Stimulated activated CD4-positive, alpha-beta T cell treated with anti-CD3 and anti-CD28 coated beads, Interleukin-2, amount 100 ng/mL, for 48 hours (primary cell): Measurements from ENCODE around the gene PDE4A.

Experiments
- DNase-seq, 2 donors: peaks; one replicate each; pipeline ENCODE4 v3.0.0-alpha.2; 2020

PDE4A gene

DNA sequence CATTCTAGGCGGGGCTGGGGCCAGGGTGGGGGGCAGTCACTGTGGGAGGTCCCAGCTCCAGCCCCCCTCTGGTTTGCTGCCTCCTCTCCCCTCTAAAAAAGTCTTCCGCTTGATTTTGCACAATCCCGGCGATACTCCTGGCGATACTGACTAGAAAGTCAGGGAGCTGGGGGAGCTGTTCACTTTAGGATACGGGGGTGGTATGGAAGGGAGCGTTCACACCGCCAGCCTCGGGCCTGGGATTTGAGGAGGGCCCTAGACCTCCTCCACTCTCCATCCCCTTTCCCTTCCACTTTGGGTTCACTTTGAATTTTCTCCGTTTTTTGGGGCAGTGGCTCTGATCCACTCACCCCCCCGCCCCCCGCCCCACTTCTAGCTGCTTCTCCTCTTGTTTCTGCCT is 47.8 kb downstream of the PDE4A start:
- DNase-seq, result no peak

DNA sequence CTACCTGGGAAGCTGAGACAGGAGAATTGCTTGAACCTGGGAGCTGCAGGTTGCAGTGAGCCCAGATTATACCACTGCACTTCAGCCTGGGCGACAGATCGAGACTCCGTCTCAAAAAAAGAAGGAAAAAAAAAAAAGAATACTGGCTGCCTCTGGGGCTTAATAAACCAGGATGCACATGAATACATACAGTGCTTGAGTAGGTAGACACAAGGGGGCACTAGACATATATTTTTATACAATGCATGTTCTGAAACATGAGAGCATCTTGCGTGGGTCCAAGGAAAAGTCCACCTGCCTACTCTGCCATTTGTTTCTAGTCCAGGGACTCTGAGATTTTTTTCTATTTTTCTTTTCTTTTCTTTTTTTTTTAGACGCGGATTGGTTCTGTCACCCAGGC is 51.6 kb downstream of the PDE4A start:
- DNase-seq, result no peak

DNA sequence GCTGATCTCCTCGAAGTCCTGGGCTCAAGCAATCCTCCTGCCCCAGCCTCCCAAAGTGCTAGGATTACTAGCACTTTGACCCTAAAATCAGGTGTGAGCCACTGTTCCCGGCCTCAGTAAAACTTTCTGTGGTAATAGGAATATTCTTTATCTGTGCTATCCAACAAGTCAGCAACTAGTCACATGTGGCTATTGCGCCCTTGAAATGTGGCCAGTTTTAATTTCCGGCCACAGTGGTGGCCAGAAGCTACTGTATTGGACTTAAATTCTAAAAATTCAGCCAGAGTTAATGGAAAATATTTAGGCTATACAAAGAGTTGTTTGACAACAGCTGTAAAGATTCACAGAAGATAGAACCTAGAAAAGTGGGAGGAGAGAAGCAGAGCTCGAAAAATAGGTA is 52.9 kb downstream of the PDE4A start:
- DNase-seq, result no peak

DNA sequence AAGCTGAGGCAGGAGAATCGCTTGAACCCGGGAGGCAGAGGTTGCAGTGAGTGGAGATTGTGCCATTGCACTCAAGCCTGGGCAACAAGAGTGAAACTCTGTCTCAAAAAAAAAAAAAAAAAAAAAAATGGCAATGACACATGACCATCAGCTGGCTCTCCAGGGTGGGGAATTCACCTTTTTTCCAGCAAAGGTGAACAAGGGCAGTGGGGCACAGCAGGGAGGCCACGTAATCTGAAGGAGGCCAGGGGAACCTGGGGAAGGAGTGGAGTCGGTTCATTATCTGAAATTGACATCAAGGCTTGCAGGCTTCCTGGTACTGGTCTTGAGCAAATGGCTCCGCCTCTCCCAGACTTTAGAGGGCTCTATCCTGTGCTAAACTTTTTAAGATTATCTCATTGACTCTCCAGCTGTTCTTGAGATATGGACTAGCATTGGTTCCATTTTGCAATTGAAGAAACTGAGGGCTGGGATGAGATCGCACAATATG is 54.7 kb downstream of the PDE4A start:
- DNase-seq, result no peak

DNA sequence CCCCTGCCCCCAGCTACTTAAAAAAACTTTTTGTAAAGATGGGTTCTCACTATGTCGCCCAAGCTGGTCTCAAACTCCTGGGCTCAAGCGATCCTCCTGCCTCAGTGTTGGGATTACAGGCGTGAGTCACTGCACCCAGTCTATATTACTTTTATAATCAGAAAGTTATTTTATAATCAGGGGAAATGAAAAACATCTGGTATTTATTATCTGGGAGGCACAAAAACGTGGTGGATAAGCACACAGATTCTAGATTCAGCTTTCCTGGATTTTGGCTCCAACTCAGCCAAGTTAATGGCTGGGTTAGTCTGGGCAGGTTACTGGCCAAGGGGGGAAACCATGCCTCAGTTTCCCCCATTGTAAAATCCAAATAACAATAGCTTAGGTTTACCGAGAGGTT is 58.1 kb downstream of the PDE4A start:
- no peak for DNase-seq

- peak; percentile 77 to 83 for DNase-seq
Observed at GRCh38 chr19:10478903-10479384, 58.6 kb downstream of the PDE4A start.

GRCh38 chr19:10486551-10486950 is 66.2 kb downstream of the PDE4A start:
- no peak for DNase-seq

GRCh38 chr19:10491472-10492047 is 71.2 kb downstream of the PDE4A start:
- DNase-seq, result no peak

GRCh38 chr19:10497371-10497770 is 77.0 kb downstream of the PDE4A start:
- DNase-seq, result no peak

- DNase-seq, result no peak
Observed at GRCh38 chr19:10499550-10500246, 79.4 kb downstream of the PDE4A start.

GRCh38 chr19:10500247-10500592 is 79.9 kb downstream of the PDE4A start:
- DNase-seq, result no peak

- peak; percentile 34 to 47 for DNase-seq
Observed at GRCh38 chr19:10501971-10502523, 81.7 kb downstream of the PDE4A start.

DNA sequence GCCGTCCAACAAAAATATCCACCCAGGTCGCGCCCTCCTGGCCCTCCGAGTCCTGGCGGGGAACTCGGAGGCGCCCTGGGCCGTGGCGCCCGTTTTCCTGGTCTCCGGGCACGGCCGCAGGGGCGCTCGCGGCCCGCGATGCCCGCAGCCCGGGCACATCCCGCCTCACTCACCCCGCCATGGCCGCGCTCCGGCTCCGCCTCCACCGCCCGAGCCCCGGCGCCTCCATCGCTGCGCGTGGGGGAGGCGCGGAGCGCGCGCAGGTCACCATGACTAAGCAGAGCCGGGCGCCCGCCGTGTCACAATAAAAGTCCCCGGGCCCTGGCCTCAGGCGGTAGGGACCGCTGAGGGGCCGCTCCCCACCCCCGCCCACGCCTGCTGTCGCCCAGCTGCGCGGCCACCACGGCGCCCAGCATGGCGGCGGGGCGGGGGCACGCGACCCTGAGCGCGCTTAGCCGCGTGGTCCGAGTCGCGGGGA is 82.2 kb downstream of the PDE4A start:
- peak; percentile 82 to 84 for DNase-seq

DNA sequence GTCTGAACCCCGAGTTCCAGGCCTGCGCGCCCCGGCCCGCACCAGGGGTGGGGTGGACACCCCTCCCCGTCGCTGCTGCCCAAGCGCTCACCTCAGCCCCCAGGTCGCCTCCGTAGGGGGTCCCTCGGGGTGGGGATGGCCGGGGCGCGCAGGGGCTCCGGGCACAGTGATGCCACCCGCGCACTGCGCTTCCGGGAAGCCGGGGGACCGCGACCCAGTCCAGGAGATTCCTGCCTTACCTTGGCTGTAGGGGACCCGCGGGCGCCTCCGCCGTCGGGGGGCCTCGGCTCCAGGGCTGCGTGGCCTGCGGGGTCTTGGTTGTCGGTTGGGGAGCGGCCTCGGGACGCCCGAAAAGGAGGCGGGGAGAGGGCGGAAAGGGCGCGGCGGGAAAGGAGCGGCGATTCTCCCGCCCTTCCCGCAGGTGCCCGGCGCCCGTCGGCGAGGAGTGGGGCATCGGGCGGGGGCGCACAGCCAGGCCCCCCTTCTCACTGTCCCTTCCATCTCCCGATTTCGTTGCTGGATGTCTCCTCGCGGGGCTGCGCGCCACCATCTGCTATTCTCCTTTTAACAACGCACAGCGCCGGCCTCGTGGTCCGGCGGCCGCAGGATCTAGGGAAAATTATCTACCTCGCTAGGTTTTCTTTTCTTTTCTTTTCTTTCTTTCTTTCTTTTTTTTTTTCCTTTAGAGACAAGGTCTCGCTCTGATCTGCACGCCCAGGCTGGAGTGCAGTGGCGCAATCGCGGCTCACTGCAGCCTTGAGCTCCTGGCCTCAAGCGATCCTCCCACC is 82.9 kb downstream of the PDE4A start, which contains the start of gene KEAP1:
Gene KEAP1, minus strand, starts transcription at position 355 of the 788 bp plus-strand sequence. CDS start 3,323 bp downstream, outside the sequence.
- DNase-seq, result peak; percentile 35 to 36

DNA sequence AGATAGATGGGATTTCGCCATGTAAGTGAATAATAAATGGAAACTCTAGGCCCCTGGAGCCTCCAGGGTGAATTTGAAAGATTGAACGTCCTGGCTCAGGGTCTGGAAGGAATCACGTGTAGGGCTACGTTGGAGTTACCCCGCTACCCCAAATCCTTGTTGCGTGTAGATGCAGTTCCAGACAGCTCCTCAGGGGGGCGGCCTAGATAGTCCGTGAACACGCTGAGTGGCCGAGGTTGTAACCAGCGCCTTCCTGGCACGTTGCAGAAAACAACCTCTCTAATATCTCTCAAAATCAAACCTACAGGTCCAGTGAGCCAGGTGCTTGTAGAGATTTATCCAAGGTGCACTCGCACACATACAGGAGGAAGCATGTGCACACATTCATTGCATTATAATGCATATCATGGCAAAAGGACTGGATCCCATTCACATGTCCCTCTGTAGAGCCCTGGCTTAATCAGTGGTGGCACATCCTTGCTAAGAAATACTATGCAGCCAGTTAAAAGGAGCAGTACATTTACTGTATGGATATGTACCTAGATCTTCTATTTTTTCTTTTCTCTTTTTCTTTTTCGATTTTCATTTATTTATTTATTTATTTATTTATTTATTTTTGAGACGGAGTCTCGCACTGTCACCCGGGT is 85.4 kb downstream of the PDE4A start:
- DNase-seq, result peak; percentile 89 to 91

- DNase-seq, result no peak
Observed at GRCh38 chr19:10508036-10508435, 87.7 kb downstream of the PDE4A start.

DNA sequence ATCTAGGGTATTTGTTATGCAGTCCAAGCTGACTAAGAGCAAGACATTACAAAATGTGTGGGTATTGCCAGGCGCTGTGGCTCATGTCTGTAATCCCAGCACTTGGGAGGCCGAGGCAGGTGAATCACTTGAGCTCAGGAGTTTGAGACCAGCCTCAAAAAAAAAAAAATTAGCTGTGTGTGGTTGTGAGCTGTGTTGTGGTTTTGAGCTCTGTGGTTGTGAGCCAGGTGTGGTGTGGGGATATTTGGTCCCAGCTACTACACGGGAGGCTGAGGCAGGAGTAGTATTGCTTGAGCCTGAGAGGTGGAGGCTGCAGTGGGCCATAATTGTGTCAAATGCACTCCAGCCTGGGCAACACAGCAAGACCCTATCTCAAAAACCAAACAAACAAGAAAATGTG is 88.4 kb downstream of the PDE4A start:
- DNase-seq, result peak in 1 of 2 donors; percentile 27

DNA sequence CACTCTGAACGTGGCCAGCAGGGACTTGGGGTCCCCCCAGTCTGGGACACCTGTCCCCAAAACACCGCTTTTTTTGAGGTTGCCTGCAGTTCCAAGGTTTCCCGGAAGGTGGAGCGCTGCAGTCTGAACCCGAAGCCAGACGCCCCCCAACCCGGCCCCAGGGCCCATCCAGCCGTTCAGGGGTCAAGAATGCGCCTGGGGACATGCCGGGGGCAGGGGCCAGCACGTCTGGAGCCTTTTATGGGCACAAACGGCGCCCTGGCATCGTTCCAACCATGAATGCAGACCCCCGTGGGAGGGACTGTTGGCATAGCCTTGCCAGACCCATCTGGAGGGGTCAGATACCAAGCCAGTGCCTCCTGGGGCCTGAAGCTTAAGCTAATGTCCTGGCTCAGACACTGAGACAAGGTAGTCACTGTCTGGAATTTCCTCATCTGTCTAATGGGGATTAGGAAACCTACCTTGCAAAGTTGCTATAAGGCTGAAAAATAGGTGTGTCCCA is 90.0 kb downstream of the PDE4A start:
- peak; percentile 62 to 64 for DNase-seq

- no peak for DNase-seq
Observed at GRCh38 chr19:10513223-10513622, 92.9 kb downstream of the PDE4A start.

- peak in 1 of 2 donors; percentile 33 for DNase-seq
Observed at GRCh38 chr19:10514211-10515145, 94.1 kb downstream of the PDE4A start.

- DNase-seq, result no peak
Observed at GRCh38 chr19:10516064-10516385, 95.7 kb downstream of the PDE4A start.
